Activated T-cell treated with anti-CD3 and anti-CD28 coated beads, Interleukin-2, amount 50 U/mL, for 48 hours (primary cell): ENCODE data around the gene TMPRSS13.
A peak's percentile ranks its signal among the peaks of the same experiment; 100 is the strongest.
"Not testable (repeated sequence)": the region's sequence is repeated elsewhere in the genome, so short reads cannot be mapped to it uniquely, and the experiment has no call there.

Source experiments
- DNase-seq, 2 experiments: peaks; one replicate each; pipeline ENCODE4 v3.0.0-alpha.2; 2020

TMPRSS13 gene

DNA sequence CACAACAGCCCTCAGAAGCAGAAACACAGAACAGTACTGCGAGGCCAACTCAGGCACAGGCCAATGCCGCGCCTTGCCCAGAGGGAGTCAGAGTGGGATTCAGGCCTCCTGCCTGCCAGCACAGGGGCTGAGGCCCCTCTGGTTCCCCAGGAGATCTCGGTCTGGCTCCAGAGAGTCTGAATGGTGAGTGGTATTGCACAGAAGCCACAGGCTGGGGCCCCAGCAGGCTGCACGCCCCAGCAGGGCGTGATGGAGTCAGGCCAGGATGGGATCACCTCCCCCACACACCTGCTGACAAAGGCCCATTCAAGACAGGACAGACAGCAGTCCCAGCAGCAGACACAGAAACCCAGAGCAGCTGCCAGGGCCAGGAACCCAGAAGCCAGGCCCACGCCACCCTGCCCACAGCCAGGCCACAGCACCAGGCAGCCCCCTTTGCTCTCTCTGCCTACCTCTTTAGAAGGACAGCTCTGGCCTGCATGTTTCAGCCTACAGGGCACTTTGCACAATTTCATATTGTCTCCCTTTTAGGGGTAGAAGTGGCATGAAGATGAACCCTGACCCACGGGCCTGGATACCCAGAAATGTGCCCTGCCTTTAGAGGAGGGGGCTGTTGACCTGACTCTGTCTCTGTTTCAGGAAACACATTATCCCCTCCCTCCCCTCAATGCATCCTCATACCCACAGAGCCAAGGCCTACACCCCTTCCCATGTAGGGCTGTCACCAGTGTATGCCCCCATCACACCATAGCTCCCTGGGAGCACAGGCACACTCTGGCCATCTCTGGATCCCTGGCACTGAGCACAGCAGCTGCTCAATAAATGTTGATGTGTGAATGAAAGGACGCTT is 58.9 kb downstream of the TMPRSS13 start:
- no peak for DNase-seq

DNA sequence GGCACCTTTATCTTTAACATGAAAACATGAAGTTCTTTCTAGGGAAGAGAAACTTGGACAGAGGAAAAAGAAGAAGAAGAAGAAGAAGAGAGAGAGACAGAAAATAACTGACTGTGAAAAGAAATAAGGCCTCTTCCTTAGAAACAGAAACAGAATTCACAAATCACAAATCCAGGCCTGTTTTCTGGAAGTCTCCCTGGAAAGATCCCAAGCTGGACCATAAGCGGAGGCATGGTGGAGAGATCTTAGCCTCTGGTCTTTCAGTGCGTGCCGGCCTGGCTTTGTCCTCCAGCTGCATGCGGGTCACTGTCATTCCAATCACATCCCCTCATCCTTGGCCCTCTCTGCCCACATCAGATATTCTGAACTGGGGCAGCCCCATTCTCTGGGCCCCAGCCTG is 59.6 kb downstream of the TMPRSS13 start:
- DNase-seq, result no peak

DNA sequence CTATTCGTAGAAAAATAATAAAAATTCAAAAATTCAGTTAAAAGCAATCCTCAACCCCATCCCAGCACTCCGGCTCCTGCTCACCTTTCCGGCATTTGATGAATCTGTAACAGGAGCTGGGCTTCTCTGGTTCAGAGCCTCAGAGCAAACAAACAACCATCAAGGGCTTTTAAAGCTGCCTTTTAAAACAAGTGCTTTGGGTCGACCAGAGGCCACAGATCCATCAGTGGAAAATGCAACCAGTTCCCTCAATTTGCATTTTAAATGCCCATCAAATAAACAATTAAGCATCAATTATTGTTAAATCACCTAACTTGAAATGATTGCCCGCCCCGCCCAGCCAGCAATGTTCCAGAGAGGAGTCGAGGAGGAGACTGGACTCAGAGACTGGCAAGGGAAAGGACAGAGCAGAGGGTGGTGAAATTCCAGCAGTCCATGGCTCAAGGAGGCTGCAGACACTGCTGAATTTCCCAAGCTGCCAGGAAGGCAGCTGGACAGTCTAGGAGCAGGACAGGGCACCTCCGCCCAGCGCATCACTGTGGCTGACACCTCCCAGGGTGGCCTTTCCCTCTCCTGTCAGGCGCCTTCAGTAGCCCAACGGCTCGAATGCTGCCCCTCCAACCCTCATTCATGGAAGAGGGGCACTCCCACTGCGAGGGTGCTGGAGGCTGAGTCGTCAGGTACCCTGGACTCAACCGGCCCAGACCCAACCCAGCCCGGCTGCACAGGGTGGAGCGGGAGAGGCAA is 60.2 kb downstream of the TMPRSS13 start:
- DNase-seq, result no peak

DNA sequence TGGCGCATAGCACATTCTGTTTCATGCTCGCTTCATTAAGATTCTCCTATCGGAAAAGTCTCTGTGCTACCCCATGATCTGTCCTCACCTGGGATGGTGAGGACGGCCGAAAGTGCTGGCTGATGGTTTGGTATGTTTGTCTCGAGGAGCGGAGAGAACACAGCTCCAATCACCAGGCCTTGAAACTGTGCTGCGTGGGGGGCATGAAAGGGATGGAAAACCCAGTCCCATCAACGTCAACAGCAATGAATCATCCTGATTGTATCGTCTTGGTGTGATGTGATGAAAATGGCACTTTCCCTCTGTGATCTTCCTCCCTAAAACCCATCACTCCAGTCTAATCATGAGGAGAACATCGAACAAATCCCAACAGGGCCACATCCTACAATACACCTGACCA is 61.1 kb downstream of the TMPRSS13 start:
- no peak for DNase-seq

DNA sequence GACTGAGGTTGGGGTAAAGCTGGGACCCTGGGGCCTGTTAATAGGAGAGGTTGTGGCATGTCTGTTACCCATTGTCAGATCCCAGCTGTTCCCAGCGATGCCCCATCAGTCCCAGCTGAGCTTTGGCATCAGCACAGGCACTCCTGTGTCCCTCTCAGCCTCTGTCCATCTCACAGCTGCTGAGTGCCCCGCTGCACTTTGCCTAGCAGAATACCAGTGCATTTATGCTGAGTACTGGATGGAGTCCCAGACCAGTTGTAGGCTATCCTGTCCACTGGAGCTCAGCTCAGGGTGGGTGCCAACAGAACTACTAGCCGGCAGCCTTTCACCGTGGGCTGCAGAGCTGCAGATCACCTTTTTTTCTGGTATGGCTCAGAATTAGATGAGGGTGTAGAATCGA is 62.7 kb downstream of the TMPRSS13 start:
- DNase-seq, result no peak

DNA sequence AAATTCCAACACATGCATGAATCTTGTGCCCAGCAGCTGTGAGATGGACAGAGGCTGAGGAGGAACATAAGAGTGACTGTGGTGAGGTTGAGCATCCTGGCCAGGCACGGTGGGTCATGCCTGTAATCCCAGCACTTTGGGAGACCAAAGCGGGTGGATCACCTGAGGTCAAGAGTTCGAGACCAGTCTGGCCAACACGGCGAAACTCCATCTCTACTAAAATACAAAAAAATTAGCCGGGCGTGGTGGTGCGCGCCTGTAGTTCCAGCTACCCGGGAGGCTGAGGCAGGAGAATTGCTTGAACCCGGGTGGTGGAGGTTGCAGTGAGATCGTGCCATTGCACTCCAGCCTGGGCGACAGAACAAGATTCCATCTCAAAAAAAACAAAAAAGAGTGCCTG is 63.7 kb downstream of the TMPRSS13 start:
- DNase-seq, result not testable (repeated sequence)

DNA sequence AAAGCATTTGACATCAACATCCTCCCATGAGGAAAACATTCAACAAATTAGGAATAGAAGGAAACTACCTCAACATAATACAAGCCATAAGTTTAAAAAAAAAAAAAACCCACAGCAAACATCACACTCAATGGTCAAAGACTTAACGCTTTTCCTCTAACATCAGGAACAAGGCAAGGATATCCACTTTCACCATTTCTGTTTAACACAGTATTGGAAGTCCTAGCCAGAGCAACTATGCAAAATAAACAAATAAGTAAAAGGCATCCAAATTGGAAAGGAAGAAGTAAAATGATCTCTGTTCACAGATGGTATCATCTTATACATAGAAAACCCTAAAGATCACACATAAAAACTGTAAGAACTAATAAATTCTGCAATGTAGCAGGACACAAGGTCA is 65.8 kb downstream of the TMPRSS13 start:
- no peak for DNase-seq

DNA sequence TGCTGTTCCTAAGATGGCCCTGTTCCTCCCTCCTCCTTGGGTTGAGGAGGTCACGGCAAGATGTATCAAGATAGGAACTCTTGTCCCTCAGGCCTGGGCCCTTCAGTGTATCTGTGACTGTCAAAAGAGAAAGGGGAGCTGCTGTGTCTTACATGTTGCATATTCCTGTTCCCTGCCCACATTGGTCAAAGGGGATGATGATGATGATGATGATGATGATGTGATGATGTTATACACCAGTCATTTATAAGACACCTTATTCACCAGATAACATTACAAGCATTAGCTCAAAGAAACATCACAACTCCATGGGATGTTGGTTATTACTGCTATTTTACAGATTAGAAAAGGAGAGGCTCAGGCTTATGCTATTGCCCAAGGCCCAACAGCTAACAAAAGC is 66.4 kb downstream of the TMPRSS13 start:
- peak in 1 of 2 experiments; percentile 4 for DNase-seq

DNA sequence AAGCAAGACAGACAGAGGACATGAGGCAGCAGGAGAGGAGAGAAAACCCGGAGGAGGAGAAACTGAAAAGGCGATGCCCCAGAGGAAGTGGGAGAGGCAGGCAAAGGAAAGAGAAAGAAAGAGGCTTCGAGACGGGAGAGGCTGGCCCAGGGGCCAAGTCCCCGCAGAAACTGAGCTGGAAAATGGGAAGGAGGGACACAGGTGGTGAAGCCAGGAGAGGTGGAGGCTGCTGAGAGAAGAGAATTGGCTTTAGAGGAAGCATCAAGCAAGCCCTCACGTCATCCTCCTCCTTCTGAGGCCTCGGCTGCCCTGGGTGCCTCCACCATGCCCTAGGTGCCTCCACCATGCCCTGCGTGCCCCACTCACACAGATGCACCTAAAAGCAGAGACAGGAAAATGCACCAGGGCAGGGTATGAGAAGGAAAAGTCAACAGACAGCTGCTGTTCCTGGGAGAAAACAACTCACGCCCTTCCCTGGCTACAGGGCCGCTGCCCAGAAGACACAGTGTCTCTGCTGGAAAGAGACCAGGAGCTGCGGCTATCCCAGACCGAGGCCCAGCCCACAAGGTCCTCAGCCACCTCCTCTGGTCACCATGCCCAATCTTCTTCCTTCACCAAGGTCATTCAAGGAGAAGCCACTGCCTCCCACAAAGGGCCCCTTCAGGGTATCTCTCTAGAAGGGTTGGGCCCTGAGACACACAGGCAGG is 67.0 kb downstream of the TMPRSS13 start:
- DNase-seq, result peak in 1 of 2 experiments; percentile 7

DNA sequence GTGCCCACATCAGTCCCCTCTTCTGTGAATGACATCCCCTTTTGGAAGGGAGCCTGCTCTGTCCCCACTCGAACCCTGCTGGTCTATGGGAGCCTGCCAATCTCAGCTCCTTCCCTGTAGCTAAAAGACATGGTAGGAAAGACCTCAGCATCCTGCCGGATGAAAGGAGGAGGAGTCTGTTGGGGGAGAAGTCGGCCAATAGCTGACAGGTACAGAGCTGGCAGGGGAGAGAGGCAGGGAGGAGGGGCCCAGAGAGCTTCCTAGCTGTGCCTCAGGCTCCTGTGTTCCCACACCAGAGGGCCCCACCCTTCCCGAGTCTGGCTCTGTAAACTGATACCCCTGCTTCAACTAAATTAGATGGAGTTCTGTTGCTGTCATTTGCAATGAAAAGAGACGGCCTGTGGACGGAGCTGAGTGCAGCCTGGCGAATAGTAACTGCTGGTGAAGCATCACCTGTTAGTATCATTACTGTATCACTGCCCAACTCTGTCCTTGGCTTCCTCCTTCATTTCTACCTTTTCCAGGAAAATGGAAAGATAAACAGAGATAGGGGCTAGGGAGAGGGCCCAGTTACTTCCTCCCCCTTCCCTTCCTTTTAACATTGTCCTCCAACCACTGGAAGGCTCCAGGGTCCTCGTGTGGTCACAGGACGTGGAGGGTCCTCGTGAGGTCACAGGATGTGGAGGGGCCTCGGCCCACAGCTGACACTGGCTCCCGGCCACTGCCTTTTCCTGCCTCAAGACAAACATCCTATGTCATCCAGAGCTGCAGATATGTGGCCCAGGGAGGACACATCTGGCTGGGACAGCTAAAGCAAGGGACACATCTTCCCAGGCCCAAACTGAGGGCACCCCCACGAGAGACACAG is 67.8 kb downstream of the TMPRSS13 start:
- DNase-seq, result peak in 1 of 2 experiments; percentile 3

DNA sequence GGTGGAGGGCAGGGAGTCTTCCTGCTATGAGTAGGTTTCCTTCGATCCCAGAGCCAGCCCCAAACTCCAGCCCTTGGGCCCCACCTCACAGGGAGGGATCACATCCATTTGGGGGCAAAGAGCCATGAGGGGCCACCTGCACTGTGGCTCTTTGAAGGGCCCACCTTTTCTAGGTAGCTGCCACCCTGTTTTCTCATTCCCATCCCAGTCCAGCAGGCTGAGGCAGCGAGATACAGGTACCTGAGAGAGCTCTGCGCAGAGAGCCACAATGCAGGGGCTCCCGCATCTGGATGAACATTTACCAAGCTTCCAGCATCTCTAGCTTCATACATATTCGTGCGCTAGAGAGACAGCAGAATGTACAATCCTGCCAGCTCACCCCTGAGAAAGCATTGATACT is 69.1 kb downstream of the TMPRSS13 start:
- peak in 1 of 2 experiments; percentile 9 for DNase-seq

DNA sequence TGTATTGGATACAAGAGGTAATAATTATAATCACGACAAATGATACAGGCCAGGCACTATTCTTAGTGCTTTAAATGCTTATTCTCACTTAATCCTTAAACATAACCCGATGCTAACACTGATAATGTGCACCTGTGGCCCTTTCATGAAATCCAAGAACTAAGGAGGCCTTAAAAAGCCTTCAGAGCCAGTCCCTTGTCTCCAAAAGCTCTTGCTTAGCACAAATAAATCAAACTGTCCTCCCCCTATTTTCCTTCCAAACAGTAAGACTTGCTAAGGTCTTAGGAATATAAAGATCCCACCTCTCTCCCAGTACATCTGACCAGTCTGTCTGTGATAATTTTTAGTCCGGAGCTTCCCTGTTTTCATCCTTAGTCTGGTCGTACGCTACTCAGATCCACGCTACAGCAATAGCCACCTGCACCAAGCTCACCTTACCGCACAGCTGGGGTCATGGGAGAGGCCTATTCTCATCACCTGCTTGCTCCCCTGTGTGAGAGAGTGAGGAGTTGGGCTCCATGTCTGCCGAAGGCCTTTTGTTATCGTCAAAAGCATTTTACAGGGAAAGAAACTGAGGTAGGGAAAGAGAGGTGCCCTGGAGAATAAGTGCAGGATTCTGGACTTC is 69.6 kb downstream of the TMPRSS13 start:
- DNase-seq, result peak in 1 of 2 experiments; percentile 7

DNA sequence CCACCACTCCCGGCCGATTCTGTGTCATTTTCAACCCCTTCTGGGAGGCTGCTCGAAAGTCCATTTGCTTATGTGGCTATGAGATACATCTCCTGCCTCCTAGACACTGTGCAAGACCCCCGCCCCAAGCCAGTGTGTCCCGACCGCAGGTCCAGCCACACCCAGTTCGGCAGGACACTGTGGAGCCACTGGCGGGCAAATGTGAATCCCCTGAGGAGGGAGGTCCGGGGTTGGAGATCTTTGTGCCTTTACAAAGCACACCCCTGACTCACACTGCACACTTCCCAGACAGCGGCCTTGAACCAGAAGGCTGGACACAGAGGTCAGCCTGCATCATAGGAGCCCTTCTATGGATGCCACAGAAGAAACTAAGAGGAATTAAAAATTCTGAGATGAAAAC is 70.1 kb downstream of the TMPRSS13 start:
- DNase-seq, result peak in 1 of 2 experiments; percentile 7

DNA sequence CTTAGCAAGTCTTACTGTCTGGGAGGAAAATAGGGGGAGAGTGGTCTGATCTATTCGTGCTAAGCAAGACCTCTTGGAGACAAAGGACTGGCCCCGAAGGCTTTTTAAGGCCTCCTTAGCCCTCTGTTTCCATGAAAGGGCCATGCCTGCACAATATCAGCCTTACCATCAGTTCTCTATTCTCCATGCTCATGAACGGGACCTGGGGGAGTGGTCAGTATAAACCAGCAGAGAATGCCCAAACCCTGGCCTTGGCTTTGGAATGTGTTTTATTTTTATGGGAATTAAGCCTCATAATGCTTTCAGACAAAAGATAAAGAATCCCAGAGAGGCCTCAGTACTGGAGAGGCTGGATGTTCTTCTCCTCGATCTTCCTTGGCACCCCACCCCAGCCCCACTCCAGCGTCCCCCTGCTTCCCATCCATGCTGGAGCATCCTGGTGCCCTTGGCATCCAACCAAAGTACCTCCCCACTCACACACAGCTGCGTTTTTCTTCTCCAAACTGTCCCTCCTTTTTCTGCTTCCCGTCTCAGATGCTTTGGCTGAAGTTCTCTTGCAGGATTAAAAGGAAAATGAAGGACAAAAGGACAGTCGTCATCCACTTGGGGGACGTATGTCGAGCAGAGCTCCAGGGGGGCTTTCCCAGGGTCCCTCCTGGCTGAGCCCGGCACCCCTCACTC is 71.3 kb downstream of the TMPRSS13 start:
- peak in 1 of 2 experiments; percentile 4 for DNase-seq

DNA sequence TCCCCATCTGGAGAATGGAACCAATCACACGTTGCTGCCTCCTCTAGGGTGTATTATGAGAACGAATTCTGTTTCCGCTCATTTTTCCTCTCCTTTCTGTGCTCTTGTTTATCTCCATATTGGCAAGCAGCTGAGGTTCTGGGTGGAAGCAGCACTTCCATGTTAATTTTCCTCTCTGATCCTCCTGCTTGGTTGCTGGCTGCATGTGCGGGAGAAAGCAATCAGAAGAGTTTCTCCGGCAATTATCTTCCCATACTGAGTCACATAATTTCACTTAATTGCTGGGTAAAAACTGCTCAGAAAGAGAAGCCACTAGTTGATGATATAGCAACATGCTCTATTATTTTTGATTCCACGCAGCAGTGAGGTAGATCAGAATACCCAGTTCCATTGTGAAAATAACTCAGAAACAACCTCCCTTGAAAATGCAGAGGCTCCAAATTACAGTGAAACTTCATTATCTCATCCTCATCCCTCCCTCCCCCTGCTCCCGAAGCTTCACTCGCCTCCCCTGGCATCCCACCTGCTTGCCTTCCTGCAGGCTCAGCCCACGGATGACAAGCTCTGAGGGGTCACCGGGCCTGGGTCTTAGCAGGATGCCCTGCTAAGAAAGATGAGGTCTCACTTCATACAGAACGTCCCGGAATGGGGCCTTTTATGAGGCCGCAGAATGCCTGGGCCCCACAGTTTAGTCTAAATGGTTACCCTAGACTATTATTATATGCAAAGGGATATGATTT is 73.1 kb downstream of the TMPRSS13 start:
- peak in 1 of 2 experiments; percentile 4 for DNase-seq

DNA sequence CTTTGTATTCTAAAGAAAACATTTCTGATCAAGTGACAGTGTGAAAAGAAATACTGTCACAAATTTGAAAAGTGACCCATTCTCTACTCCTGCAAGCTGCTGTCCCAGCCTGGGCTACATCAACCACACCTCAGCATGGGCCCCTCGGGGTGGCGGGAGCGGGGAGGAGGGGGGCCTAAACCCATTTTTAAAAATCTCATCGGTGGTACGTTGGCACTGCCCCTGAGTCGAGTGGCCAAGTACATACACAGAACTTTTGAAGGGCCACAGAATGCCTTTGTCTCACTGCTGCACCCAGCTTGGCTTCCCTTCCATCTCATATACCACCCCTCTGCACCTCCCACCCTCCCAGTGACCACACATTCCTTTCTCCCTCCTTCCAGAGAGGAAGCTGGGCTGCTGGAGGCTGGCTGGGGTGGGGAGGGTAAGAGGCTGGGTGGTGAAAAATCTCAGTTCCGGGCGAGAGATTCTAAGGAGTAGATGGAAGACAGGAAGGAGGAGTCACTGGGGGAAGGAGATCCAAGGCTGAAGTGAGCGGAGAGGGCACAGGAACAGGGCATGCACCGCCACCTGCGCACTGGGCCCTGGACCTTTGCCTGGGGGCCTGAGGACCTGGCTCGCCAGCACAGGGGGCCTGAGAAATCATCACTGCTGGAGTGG is 73.9 kb downstream of the TMPRSS13 start:
- peak in 1 of 2 experiments; percentile 1 for DNase-seq

DNA sequence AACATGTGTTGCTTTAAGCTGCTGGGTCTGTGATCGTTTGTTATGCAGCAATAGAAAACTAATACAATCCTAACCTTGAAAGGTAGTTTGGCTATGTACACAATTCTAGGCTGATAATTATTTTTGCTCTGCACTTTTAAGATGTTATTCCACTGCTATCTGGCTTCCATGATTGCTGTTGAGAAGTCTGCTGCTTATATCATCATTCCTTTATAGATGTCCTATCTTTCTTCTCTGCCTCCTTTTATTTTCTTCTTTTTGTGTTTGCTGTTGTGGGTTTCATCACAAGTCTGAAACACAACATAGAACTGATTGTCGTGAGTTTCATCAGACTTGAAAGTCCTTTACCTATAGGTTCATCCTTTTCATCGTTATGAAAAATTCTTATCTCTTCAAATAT is 76.9 kb downstream of the TMPRSS13 start:
- DNase-seq, result no peak

DNA sequence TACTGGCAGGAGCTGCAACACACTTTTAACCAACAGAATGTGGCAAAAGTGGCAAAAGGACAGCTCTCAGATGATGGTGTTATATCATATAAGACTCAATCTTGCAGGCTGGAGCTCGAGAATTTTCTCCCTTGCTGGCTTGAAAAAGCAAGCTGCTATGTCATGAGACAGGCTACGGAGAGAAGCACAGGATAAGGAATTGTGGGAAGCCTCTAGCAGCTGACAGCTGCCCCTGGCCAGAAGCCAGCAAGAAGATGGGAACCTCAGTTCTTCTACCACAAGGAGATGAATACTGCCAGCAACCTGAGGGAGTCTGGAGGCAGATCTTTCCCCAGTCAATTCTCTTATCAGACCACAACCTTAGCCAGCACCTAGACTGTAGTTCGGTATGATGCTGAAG is 77.3 kb downstream of the TMPRSS13 start:
- DNase-seq, result no peak

DNA sequence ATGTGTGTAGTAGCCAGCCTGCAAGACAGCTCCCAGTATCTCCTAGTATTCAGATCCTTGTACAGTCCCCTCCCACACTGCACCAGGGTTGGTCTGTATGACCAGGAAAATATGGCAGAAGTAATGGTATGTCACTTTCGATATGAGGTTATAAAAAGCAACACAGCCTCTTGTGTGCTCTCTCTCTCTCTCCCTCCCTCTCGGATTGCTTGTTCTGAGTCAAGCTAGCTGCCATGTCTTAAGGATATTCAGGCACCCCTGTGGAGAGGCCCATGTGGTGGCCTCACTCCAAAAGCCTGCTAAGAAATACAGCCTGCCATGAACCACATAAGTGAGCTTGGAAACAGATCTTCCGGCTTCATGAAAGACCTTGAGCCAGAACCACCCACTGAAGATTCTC is 78.1 kb downstream of the TMPRSS13 start:
- peak in 1 of 2 experiments; percentile 6 for DNase-seq
